Ammon's horn (tissue), 1 donor: ENCODE results near the gene HYCC1.
"Not testable (repeated sequence)": the region's sequence is repeated elsewhere in the genome, so short reads cannot be mapped to it uniquely, and the experiment has no call there.

Experiments
- DNase-seq: peaks from one replicate; pipeline ENCODE4 v3.0.0-alpha.2; 2016; ENCODE audit warnings: low spot score

The HYCC1 gene

DNA sequence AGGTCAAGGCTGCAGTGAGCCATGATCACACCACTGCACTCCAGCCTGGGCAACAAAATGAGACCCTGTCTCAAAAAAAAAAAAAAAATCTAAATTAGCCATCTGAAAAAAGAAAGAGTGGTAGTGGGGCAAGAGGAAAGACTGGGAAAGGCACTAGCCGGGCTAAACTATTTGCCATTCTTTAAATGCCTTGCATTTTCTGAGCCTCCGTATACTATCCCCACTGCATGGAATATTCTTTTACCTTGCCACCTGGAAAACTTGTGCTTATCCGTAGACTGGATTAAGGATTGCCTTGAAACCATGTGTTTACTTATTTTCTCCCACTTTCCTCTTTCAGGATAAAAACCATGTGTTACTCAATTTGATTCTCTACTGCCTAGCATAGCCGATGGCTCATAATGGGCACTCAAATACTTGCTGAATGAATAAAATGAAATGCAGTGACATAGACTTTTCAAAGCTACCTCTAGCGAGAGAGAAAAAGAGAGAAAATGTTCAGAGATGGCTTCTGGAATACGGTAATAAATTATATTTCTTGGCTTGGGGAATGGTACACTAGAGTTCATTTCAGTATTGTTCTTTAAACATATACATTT is 30.6 kb downstream of the HYCC1 start:
- DNase-seq, result no peak

DNA sequence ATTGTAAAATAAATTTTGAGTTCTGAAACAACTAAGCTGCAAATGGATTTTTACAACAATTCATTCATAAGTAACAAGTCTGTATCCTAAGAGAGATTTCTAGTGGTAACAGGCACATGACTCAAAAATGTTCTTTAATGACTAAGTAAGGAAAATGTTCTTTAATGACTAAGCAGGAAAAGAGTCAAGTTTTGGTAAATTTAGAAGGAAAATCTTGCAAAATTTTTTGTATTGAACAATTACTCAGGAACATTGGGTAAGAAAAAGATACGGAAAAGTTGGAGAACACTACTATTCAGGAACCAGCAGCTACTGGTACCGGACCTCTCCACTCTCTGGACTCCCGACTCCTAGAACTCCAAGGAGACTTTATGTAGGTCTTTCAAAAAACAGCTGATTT is 33.5 kb downstream of the HYCC1 start:
- no peak for DNase-seq

DNA sequence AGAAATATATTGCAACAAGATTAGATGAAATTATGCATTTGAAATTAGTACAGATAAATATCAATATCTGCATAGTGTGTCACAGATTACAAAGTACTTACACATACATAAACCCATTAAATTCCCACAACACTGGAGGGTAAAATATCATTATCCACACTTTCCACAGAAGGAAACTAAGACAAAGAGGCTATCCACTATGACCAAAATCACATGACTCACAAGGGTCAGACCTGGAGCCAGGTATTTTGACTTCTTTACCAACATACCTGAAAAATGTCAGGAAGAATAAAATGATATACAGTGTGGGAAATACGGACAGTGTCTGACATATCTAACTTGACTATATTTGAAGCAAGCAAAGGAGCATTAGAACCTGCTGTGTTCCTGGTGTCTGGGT is 34.1 kb downstream of the HYCC1 start:
- DNase-seq, result no peak

DNA sequence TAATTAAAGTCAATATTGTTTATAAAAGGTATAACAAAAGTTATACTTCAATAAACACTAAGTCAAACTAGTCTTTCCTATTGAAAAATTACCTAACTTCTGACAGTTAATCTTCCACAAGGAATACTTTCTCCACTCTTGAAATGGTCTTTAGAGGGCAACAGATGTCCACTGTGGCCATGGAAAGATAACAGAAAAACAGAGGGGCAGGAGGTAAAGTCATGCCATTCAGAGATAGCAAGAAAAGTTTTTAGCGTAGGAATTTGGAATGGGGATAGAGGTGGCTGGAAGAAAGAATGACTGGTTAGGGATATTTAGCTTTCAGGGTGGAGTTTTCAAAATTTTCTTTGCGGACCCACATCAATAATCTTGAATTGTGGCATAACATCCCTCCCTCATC is 34.7 kb downstream of the HYCC1 start:
- DNase-seq, result no peak

DNA sequence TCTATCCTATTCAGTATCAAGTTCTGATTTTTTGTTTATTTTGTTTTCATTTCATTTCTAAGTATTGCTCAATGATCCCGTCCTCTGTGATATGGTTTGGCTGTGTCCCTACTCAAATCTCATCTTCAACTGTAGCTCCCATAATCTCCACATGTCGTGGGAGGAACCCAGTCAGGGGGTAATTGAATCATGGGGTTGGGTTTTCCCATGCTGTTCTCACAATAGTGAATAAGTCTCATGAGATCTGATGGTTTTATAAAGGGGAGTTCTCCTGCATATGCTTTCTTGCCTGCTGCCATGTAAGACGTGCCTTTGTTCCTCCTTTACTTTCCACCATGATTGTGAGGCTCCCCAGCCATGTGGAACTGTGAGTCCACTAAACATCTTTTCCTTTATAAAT is 39.3 kb downstream of the HYCC1 start:
- not testable (repeated sequence) for DNase-seq

DNA sequence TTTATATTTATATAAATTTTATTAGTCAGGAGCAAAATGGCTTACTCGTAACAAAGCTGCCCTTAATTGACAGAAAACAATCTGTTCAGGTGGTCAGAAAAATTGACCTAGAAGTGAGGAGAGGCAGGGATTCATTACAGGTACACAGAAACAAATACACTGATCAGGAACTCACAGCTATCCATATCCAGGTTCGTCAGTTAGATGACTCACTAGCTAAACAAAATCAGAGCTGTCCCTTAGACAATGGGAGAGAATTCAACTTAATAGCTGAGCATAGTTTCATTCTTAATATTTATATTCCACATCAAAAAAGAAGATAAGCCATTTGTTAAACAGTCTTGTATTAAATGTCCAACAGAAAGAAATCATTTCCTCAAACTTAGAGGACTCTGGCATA is 41.7 kb downstream of the HYCC1 start:
- no peak for DNase-seq

DNA sequence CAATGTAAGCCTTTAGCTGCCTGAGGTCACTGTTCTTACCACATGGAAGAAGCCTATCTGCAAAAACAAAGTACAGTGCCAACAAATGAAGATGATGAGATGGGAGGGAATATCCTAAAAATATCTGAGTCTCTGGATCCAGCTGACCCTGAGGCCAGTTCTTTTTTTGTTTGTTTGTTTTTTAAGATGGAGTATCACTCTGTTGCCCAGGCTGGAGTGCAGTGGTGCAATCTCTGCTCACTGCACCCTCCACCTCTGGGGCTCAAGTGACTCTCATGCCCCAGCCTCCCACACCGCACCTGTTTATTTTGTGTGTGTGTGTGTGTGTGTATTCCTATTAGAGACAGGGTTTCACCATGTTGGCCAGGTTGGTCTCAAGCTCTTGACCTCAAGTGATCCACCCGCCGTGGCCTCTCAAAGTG is 44.9 kb downstream of the HYCC1 start:
- no peak for DNase-seq
